Measurements from ENCODE around the gene AARS2.

Gene AARS2

GRCh38 chr6:44312901-44313788 is at the start of gene AARS2:
Gene AARS2 (minus strand): TSS chr6:44313347. CDS start chr6:44313323, 24 bp downstream.
- H3K27me3 ChIP-seq (replicated peaks): peaks cover 1% of the 10 kb centered on the region
- DNase-seq: peak; percentile 88
- peak; percentile 99 for TF ChIP-seq CTCF (IDR thresholded peaks at IDR 0.05; ENCODE audit: low read depth, low read length, missing control alignments)
- H3K36me3 ChIP-seq (replicated peaks): peaks cover 25% of the 10 kb centered on the region
- H3K27ac ChIP-seq: peak within 1 kb of the TSS; percentile 81
- peak within 1 kb of the TSS; percentile 77 for H3K4me3 ChIP-seq (ENCODE audit: low read depth, low read length)
- in situ Hi-C loops (cut with HindIII; ENCODE audit: low pct_ligation_motif_present, low sequenced_read_pairs): no loop called here

- no peak overlapping the region for H3K27ac ChIP-seq
- H3K27me3 ChIP-seq (replicated peaks): no peaks in the 10 kb centered on the region
- in situ Hi-C loops (cut with HindIII; ENCODE audit: low pct_ligation_motif_present, low sequenced_read_pairs): no loop called here
- TF ChIP-seq CTCF (IDR thresholded peaks at IDR 0.05; ENCODE audit: low read depth, low read length, missing control alignments): no peak
- no peak for DNase-seq
- no peak overlapping the region for H3K4me3 ChIP-seq (ENCODE audit: low read depth, low read length)
- no peaks in the 10 kb centered on the region for H3K36me3 ChIP-seq (replicated peaks)
These were observed 48.8 kb upstream of the AARS2 start for GRCh38 chr6:44361947-44362346.

GRCh38 chr6:44359973-44360372 is 46.8 kb upstream of the AARS2 start:
- TF ChIP-seq CTCF (IDR thresholded peaks at IDR 0.05; ENCODE audit: low read depth, low read length, missing control alignments): no peak
- Histone ChIP-seq H3K27ac (no peak overlapping the region), H3K36me3 (replicated peaks) (no peaks in the 10 kb centered on the region), H3K27me3 (replicated peaks) (peaks cover 2% of the 10 kb centered on the region), H3K4me3 (ENCODE audit: low read depth, low read length) (no peak overlapping the region)
- in situ Hi-C loops (cut with HindIII; ENCODE audit: low pct_ligation_motif_present, low sequenced_read_pairs): no loop called here
- no peak for DNase-seq

- in situ Hi-C loops (cut with HindIII; ENCODE audit: low pct_ligation_motif_present, low sequenced_read_pairs): no loop called here
- Histone ChIP-seq H3K27ac (no peak overlapping the region), H3K36me3 (replicated peaks) (no peaks in the 10 kb centered on the region), H3K27me3 (replicated peaks) (peaks cover 2% of the 10 kb centered on the region), H3K4me3 (ENCODE audit: low read depth, low read length) (no peak overlapping the region)
- TF ChIP-seq CTCF (IDR thresholded peaks at IDR 0.05; ENCODE audit: low read depth, low read length, missing control alignments): no peak
- no peak for DNase-seq
These were observed 43.3 kb upstream of the AARS2 start for GRCh38 chr6:44356487-44356886.

GRCh38 chr6:44355640-44356039 is 42.5 kb upstream of the AARS2 start:
- Histone ChIP-seq H3K27me3 (replicated peaks) (peaks cover 2% of the 10 kb centered on the region), H3K36me3 (replicated peaks) (no peaks in the 10 kb centered on the region), H3K4me3 (ENCODE audit: low read depth, low read length) (no peak overlapping the region), H3K27ac (no peak overlapping the region)
- in situ Hi-C loops (cut with HindIII; ENCODE audit: low pct_ligation_motif_present, low sequenced_read_pairs): no loop called here
- TF ChIP-seq CTCF (IDR thresholded peaks at IDR 0.05; ENCODE audit: low read depth, low read length, missing control alignments): no peak
- DNase-seq: no peak

All from brain microvascular endothelial cell (primary cell).